Common myeloid progenitor, CD34-positive (primary cell): ENCODE measurements around the gene TMX3.

ENCODE experiments used
- CTCF ChIA-PET: fragments of 350-600 bp; sonication (Branson Sonifier 250); formaldehyde crosslinking; loops from one replicate; lab custom pipeline; 2021; ENCODE audit warnings: antibody characterized with exemption; lab: Charles Lee
- POLR2A ChIA-PET: fragments of 350-600 bp; sonication (Branson Sonifier 250); formaldehyde crosslinking; loops from one replicate; lab custom pipeline; 2021; ENCODE audit warnings: antibody characterized with exemption; lab: Charles Lee
- DNase-seq, 3 donors: peaks; one replicate each; pipeline versions ENCODE4 v3.0.0 to v3.0.0-alpha.2; 2013
- H3K27ac ChIP-seq, 2 experiments: 1 replicate in 1 of 2; 2 replicates in 1 of 2; pipeline ENCODE4 v1.7.0; 2013; ENCODE audit warnings: inconsistent platforms in 2 of 2, low read length in 2 of 2, mild to moderate bottlenecking in 2 of 2, low read depth in 1 of 2, moderate library complexity in 1 of 2; ENCODE audit not compliant: severe bottlenecking in 2 of 2, insufficient read depth in 1 of 2, poor library complexity in 1 of 2
- H3K27me3 ChIP-seq, 5 experiments: replicated peaks in 2 of 5; 1 replicate in 3 of 5; 2 replicates in 2 of 5; pipeline versions ENCODE4 v1.6.1 to v1.7.0; 2013; ENCODE audit warnings: low read length in 4 of 5, mild to moderate bottlenecking in 2 of 5, moderate library complexity in 2 of 5, inconsistent platforms in 1 of 5; ENCODE audit not compliant: insufficient read depth in 5 of 5, control insufficient read depth in 4 of 5
- H3K36me3 ChIP-seq, 4 experiments: 1 replicate in 2 of 4; 2 replicates in 2 of 4; pipeline versions ENCODE4 v1.6.1 to v1.7.0; 2013; ENCODE audit warnings: low read length in 3 of 4, control low read depth in 1 of 4, mild to moderate bottlenecking in 1 of 4; ENCODE audit not compliant: control insufficient read depth in 4 of 4, insufficient read depth in 4 of 4
- H3K4me1 ChIP-seq, 4 experiments: 1 replicate in 3 of 4; 2 replicates in 1 of 4; pipeline versions ENCODE4 v1.6.1 to v1.7.1; 2013; ENCODE audit warnings: low read length in 3 of 4, mild to moderate bottlenecking in 3 of 4, control low read depth in 1 of 4, inconsistent platforms in 1 of 4, moderate library complexity in 1 of 4; ENCODE audit not compliant: control insufficient read depth in 4 of 4, insufficient read depth in 4 of 4; ENCODE audit errors: control extremely low read depth in 1 of 4
- H3K4me3 ChIP-seq, 7 experiments: 1 replicate in 4 of 7; 2 replicates in 3 of 7; pipeline versions ENCODE4 v1.5.1 to v1.7.0; 2013; ENCODE audit warnings: mild to moderate bottlenecking in 7 of 7, low read length in 6 of 7, moderate library complexity in 6 of 7, inconsistent platforms in 2 of 7, low read depth in 2 of 7, control low read depth in 1 of 7; ENCODE audit not compliant: insufficient read depth in 4 of 7, control insufficient read depth in 1 of 7; ENCODE audit errors: extremely low read depth in 1 of 7
- H3K9me3 ChIP-seq, 5 experiments: 1 replicate in 4 of 5; 2 replicates in 1 of 5; pipeline versions ENCODE4 v1.6.1 to v1.7.1; 2013; ENCODE audit warnings: low read length in 4 of 5, mild to moderate bottlenecking in 2 of 5, inconsistent platforms in 1 of 5, low read depth in 1 of 5, moderate library complexity in 1 of 5; ENCODE audit not compliant: control insufficient read depth in 4 of 5, insufficient read depth in 2 of 5; ENCODE audit errors: control extremely low read depth in 1 of 5
- WGBS: methylation state at CpG from one replicate; pipeline ENCODE4 v1.1.5; 2013; ENCODE audit not compliant: insufficient coverage; 5-methylcytosine and 5-hydroxymethylcytosine counted together

The TMX3 gene

DNA sequence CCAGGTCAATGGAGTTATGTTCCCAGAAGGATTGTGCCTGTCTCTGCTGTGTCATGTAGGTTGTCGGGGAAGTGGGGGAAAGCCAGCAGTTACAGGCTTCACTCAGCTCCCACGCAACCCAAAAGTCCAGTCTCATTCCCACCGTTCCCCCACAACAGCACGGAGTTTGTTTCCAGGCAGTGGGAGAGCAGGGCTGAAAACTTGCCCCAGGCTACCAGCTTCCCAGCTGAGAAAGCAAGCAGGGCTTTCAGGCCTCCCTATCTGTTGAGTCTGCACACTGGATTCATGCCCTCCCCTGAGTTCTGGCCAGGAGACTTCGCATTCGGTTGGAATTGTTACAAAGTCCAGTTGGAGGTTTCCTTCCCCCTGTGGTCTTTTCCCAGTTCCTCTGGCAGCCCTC, 76.3 kb downstream of the TMX3 start:
- no peak for DNase-seq
- peaks cover 0 to 3% (median 0%) of the 10 kb centered on the region in 4 experiments for H3K4me1 ChIP-seq
- ChIA-PET POLR2A (no interaction called here), CTCF (no interaction called here)
- H3K4me3 ChIP-seq = no peak overlapping the region
- H3K9me3 ChIP-seq = peaks cover 0 to 6% (median 1%) of the 10 kb centered on the region in 5 experiments
- no peaks in the 10 kb centered on the region for H3K36me3 ChIP-seq
- 97% methylated on average over 4 of the region's 6 CpGs for WGBS
- no peak overlapping the region for H3K27ac ChIP-seq
- no peaks in the 10 kb centered on the region for H3K27me3 ChIP-seq

DNA sequence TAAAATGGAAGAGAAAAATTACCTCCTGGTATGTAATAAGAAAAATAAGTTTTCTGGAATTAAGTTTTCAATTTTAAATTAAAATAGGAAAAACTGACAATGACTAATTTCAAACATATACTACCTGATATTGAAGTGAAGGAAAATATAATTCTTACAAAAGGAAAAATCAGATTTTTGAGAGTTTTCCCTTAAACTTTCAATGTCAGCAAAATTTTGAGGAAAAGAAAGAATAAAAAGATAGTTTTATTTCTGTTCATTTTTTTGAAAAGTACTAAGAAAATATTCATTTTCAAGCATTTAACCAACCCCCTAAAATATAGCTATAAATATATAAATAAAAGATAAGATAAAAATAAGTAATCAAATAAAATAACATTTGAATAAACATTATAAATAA, 87.1 kb downstream of the TMX3 start:
- Histone ChIP-seq H3K4me3 (no peak overlapping the region), H3K36me3 (no peaks in the 10 kb centered on the region), H3K9me3 (no peaks in the 10 kb centered on the region), H3K27me3 (no peaks in the 10 kb centered on the region), H3K27ac (no peak overlapping the region), H3K4me1 (no peaks in the 10 kb centered on the region)
- ChIA-PET CTCF (no interaction called here), POLR2A (no interaction called here)
- DNase-seq = no peak
